ENCODE measurements around the gene ARHGEF11.

ARHGEF11 gene

DNA sequence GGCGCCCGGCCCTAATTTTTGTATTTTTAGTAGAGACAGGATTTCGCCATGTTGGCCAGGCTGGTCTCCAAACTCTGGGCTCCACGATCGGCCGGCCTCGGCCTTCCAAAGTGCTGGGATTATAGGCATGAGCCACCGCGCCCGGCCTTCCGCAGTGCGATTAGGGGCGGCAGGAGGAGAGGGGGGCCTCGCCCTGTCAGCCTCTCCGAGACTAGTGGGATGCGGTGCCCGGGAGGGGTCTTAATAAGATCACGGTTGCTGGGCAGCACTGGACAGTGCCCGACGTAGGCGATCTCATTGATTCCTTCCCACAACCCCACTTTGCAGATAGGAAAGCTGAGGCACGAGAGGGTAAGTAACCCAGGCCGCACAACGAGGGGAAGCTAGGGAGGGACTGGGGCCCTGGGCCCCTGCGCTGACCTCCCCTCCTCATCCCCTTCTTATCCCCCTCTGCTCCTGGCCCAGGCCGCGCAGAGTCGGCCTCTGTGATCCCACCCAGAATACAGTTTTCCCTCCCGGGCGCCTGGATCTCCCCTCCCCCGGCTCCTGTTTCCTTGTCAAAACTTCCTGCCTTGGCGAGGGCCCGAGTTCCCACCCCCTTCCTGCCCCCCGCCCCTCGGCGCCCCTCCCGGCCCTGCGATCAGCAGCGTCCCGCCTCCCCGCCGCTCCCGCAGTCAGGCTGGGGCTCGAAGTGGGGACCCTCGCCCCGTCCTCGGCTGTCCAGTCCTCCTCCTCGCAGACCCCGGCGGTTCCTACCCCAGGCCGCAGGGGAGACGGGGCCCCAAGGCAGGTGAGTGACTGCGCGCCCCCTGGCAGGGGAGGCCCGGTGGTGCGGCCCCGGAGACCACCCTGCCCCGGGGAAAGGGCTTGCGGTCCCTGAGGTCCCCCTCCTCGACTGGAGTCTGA, 152.2 kb downstream of the ARHGEF11 start, which contains the start of gene PEAR1:
TSS of gene PEAR1 (plus strand) at position 671 of the 906 bp plus-strand sequence. CDS start 10,209 bp downstream, outside the sequence.
- DNase-seq: peak; percentile 55

DNA sequence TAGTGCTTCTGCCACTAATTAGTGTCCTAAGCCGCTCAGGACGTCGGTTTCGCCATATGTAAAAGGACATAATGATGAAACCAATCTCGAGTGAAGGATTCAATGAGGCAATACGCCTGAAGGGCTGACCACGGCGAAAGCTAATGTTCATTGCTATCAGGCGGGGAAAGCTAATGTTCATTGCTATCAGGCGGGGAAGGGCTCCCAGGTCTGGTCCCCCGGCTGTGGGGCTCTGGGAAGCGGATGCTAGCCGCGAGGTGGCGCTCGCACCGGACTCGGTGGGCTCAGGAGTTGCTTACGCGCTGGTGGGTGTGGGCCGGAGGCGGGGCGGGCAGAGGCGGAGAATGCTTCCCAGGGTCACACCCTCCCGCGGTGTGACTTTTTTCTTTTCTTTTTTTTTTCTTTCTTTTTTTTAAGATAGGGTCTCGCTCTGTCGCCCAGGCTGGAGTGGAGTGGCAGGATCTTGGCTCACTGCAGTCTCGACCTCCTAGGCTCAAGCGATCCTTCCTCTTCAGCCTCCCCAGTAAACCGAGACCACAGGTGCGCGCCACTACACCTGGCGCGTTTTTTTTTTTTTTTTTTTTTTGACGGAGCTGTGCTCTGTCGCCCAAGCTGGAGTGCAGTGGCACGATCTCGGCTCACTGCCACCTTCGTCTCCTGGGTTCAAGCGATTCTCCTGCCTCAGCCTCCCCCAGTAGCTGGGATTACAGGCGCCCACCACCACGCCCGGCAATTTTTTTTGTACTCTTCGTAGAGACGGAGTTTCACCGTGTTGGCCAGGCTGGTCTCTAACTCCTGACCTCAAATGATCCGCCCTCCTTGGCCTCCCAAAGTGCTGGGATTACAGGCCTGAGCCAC, 153.1 kb downstream of the ARHGEF11 start:
- peak; percentile 89 for DNase-seq

- peak; percentile 74 for DNase-seq
Observed at GRCh38 chr1:156889802-156890580, 155.6 kb downstream of the ARHGEF11 start.

GRCh38 chr1:156887734-156888133, 157.8 kb downstream of the ARHGEF11 start:
- DNase-seq: no peak

- DNase-seq: no peak
Observed at GRCh38 chr1:156887317-156887716, 158.2 kb downstream of the ARHGEF11 start.

DNA sequence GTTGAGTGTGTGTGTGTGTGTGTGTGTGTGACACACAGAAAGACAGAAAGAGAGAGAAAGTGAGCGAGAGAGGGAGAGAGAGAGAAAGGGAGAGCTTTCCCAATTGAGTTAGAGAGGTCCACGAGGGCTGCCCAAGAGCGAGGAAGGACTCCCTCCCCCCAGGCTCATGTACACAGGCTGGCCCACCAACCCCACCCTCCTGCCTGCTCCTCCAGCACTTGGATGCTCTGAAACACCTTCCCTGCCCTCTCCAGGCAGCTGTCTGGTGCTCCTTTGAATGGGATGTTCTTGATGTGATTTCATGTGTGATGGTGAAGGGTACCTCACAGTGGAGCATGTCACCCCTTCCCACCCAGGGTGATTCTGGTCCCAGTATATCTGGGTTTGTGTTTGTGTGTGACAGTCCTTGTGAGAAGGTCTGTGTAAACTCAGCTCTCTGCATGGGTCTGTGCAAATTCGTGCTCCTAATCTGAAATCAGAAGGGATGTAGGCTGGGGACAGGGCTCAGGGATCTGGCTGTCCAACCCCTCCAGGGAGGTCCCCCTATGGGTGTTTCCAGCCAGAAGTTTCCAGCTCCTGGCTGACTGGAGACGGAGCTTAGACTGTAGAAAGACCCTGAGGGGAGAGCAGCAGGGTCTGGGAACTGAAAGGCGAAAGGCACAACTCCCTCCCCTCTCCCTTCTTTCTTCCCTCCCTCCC, 158.8 kb downstream of the ARHGEF11 start:
- no peak for DNase-seq

GRCh38 chr1:156885880-156886355, 159.6 kb downstream of the ARHGEF11 start:
- no peak for DNase-seq

- DNase-seq: no peak
Observed at GRCh38 chr1:156885314-156885713, 160.2 kb downstream of the ARHGEF11 start.
